Measurements from ENCODE around the gene INHBE.

The INHBE gene

GRCh38 chr12:57461276-57461916 lies 6.3 kb downstream of the INHBE start:
- no peak for DNase-seq (ENCODE audit: low read depth in 2 of 2)

- no peak for DNase-seq (ENCODE audit: low read depth in 2 of 2)
Measured at GRCh38 chr12:57461917-57462250, 6.8 kb downstream of the INHBE start.

- peak; percentile 74 to 81 for DNase-seq (ENCODE audit: low read depth in 2 of 2)
Measured at GRCh38 chr12:57462251-57462911, 7.3 kb downstream of the INHBE start.

DNA sequence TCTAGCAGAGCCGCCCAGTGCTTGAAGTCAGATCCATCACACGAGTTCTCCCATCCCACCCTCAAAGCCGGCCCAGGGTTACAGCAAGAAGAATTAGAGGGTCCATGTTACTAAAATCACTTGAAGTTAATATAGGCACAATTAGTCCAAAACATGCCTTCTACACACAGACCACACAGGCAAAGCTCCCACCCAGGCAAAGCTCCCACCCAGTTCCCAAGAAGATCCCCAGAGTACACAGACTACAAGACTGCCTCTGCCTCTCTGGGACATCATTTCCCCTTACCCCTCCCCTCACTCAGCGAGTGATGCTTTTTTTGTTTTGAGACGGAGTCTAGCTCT lies 7.8 kb downstream of the INHBE start:
- DNase-seq (ENCODE audit: low read depth in 2 of 2) = no peak

- no peak for DNase-seq (ENCODE audit: low read depth in 2 of 2)
Measured at GRCh38 chr12:57464569-57464968, 9.5 kb downstream of the INHBE start.

DNA sequence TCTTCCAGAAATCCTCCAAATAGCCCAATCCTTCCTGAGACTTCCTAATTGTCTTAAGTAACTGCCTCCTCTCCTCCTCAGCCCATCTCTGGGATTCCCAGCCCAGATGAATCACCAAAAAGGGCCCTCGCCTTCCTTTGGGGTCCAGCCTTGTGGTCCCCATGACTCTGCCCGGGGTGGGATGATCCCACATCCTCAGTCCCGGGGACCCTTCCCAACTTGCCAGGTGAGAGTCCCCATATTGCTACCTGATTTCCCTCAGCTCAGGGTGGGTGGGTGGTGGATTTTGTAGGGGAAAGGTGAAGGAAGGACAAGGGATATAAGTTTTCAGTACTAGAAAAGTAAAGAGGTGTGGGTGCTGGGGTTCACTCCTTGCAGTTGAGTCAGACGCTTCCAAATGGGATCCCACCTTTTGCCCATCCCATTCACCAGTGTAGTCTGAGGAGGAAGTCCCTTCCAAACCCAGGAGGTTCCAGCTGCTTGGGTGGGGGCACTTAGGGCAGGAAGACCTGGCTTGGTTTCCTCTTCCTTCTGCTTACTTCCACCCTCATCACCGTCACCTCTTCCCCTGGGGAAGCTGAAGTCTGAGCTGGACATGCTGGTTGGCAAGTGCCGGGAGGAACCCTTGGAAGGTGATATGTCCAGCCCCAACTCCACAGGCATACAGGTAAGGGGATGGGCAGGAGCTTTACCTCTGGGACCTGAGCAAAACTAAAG lies 10.1 kb downstream of the INHBE start:
- DNase-seq (ENCODE audit: low read depth in 2 of 2) = no peak

DNA sequence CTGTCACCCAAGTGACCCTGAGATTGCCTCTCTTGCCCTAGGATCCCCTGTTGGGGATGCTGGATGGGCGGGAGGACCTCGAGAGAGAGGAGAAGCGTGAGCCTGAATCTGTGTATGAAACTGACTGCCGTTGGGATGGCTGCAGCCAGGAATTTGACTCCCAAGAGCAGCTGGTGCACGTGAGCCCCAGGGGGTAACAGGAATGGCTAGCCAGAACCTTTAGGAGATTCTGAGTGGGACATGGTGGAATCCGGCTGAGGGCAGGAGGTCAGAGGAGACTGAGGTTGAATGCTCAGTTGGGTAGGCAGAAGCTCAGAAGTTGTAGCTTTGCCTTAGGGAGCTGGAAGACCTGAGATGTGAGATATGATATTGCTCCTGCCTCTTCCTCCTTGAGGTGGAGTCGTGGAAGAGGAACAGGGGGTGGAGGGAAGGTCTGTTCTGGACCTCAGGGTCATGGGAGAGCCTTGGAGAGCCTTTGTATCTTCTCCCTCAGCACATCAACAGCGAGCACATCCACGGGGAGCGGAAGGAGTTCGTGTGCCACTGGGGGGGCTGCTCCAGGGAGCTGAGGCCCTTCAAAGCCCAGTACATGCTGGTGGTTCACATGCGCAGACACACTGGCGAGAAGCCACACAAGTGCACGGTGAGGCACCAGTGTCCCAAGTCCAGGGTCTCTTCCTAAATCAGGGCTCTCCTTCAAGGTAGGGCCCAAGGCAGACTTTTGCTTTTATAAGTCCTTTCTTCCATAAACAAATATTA lies 10.8 kb downstream of the INHBE start:
- no peak for DNase-seq (ENCODE audit: low read depth in 2 of 2)

DNA sequence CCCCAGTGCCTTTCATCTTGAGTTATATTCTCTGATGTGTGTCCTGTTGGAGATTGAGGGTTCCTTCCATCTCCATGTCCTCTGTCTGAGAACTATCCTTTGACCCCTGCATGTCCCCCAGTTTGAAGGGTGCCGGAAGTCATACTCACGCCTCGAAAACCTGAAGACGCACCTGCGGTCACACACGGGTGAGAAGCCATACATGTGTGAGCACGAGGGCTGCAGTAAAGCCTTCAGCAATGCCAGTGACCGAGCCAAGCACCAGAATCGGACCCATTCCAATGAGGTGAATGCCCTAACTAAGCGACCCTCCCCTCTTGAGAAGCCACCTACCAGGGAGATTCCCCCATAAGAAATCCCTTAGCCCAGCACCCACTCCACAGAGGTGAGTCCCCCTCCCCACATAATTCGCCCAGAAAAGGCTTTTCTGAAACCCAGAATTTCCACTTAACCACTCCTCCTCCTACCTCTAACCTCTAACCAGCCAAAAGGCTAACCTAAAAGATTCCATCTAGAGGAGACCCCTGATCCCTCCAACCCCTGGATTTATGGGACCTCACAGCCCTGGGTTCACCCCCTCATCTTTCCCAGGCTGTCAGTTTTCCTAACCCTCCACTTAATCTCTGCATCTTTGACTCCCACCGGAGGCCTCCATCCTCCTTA lies 12.2 kb downstream of the INHBE start:
- DNase-seq (ENCODE audit: low read depth in 2 of 2) = no peak

DNA sequence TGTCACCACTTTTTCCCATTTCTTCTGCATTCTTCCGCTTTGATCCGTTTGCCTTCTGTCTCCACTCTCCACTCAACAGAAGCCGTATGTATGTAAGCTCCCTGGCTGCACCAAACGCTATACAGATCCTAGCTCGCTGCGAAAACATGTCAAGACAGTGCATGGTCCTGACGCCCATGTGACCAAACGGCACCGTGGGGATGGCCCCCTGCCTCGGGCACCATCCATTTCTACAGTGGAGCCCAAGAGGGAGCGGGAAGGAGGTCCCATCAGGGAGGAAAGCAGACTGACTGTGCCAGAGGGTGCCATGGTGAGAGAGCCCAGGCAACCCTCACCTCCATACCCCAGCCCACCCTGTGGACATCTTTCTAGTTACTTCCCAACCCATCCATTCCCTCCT lies 12.8 kb downstream of the INHBE start:
- no peak for DNase-seq (ENCODE audit: low read depth in 2 of 2)

DNA sequence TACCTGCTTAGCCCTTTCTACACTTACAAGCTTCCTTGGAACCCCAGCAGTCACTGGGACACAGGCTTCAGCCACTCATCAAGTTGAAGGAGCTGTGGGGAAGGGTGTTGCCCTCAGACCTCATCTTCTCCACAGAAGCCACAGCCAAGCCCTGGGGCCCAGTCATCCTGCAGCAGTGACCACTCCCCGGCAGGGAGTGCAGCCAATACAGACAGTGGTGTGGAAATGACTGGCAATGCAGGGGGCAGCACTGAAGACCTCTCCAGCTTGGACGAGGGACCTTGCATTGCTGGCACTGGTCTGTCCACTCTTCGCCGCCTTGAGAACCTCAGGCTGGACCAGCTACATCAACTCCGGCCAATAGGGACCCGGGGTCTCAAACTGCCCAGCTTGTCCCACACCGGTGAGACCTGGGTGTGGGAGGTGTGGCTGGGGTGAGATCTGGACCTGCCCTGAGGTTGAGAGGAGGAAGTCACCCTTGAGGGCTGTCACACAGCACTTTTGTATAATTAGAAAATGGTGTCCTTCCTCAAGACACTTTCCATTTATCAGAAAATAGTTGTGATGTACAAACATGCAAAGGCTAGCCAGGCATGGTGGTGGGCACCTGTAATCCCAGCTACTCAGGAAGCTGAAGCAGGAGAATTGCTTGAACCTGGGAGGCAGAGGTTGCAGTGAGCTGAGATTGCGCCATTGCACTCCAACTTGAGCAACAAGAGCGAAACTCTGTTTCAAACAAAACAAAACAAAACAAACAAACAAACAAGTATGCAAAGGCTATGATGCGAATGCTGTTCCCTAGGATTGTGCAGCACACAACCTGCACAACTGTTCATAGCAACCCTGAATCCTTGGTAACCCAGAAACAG lies 14.4 kb downstream of the INHBE start:
- no peak for DNase-seq (ENCODE audit: low read depth in 2 of 2)

GRCh38 chr12:57470286-57470969 lies 15.3 kb downstream of the INHBE start:
- DNase-seq (ENCODE audit: low read depth in 2 of 2) = no peak

DNA sequence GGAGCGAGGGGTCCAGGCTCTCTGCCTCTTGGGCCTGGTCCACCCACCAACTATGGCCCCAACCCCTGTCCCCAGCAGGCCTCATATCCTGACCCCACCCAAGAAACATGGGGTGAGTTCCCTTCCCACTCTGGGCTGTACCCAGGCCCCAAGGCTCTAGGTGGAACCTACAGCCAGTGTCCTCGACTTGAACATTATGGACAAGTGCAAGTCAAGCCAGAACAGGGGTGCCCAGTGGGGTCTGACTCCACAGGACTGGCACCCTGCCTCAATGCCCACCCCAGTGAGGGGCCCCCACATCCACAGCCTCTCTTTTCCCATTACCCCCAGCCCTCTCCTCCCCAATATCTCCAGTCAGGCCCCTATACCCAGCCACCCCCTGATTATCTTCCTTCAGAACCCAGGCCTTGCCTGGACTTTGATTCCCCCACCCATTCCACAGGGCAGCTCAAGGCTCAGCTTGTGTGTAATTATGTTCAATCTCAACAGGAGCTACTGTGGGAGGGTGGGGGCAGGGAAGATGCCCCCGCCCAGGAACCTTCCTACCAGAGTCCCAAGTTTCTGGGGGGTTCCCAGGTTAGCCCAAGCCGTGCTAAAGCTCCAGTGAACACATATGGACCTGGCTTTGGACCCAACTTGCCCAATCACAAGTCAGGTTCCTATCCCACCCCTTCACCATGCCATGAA lies 16.0 kb downstream of the INHBE start:
- no peak for DNase-seq (ENCODE audit: low read depth in 2 of 2)

- DNase-seq (ENCODE audit: low read depth in 2 of 2) = no peak
Measured at GRCh38 chr12:57471661-57472060, 16.6 kb downstream of the INHBE start.

GRCh38 chr12:57472391-57472790 lies 17.3 kb downstream of the INHBE start:
- no peak for DNase-seq (ENCODE audit: low read depth in 2 of 2)

DNA sequence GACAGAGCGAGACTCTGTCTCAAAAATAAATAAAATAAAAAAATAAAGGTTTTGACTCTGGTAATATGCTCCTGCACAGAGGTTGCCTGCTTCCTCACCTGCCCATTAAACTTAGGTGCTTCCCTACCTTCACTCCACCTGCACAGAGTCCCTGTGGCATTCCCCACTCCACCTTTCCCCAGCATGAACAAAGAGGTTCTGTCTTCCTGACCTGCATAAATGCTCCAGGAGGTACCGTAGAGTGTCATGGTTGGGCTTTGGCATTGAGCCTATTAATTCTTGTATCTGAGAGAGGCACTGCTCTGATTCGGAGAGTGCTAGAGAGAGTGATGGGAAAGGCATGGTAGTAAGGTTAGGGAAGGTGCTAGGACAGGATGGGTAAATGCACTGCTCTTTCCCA lies 18.3 kb downstream of the INHBE start:
- no peak for DNase-seq (ENCODE audit: low read depth in 2 of 2)

DNA sequence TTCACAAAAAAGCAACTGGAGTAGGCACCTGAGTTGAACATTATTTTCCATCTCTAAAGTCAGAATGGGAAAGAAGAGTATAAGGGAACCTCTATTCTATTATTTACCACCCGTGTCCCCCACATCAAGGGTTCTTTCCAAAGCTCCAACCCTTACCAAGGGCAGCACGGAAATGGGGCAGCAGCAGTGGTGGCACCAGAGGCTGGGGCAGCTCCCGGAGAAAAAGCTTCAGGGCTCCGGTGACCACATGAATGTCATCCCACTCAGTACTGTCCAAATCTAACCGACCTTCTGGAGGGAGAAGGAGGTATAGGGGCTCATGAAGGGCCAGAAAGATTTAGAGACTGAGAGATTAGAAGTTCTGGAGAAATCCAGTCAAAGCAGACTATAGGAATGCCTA lies 18.8 kb downstream of the INHBE start:
- DNase-seq (ENCODE audit: low read depth in 2 of 2) = no peak

DNA sequence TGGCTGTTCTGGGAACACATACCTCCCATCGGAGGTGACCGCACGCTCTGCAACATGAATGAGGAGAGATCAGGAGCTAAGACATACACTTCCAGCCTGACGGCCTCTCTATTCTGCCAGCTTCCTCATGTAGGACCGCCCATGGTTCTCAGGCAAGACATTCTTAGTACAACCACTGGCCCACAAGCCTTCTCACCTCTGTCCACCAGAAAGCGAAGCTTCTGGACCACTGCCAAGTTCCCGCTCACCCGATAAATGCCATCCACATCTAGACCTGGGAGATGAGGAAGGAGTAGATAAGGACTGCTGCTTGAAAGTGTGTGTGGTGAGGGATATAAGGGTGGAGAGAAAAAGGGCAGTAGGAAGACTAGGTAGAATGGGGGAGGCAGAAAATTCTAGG lies 19.3 kb downstream of the INHBE start:
- no peak for DNase-seq (ENCODE audit: low read depth in 2 of 2)

DNA sequence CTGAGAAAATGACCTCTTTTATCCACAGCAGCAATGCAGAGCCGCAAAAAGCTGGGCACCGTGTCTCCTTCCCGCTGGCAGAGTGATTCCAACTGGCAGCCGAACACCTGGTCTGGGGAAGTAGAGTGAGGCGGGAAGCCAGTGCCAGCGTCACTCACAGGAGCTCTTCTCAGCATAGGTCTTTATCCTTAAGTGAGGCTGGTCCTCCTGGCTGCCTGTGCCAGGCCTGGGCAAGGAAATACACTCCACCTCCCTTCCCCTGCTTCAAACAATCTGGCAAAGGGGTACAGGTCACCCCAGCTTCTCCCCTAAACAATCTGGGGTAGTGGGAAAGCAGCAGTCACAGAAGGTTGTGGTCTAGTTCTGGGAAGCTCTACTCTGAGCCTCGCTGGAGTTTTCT lies 19.8 kb downstream of the INHBE start:
- DNase-seq (ENCODE audit: low read depth in 2 of 2) = no peak

GRCh38 chr12:57475271-57476161 lies 20.4 kb downstream of the INHBE start:
- no peak for DNase-seq (ENCODE audit: low read depth in 2 of 2)

All from stimulated activated CD8-positive, alpha-beta memory T cell treated with anti-CD3 and anti-CD28 coated beads, Interleukin-2, amount 100 ng/mL, for 1 hour (primary cell).